Activated CD4-positive, alpha-beta T cell treated with anti-CD3 and anti-CD28 coated beads, Interleukin-2, amount 50 U/mL, for 4 hours (primary cell): Measurements from ENCODE around the gene SF3A1.

Experiments used
- DNase-seq, 2 experiments: peaks; one replicate each; pipeline ENCODE4 v3.0.0-alpha.2; 2020

The SF3A1 gene

GRCh38 chr22:30385942-30386341 is 29.2 kb upstream of the SF3A1 start:
- DNase-seq = no peak

GRCh38 chr22:30383061-30383460 is 26.4 kb upstream of the SF3A1 start:
- DNase-seq = no peak

GRCh38 chr22:30382340-30382739 is 25.6 kb upstream of the SF3A1 start:
- DNase-seq = no peak

- no peak for DNase-seq
Measured at GRCh38 chr22:30381264-30381663, 24.6 kb upstream of the SF3A1 start.

- DNase-seq = no peak
Measured at GRCh38 chr22:30380011-30380410, 23.3 kb upstream of the SF3A1 start.

GRCh38 chr22:30375312-30375849 is 18.7 kb upstream of the SF3A1 start:
- no peak for DNase-seq

GRCh38 chr22:30373331-30374325 is 16.9 kb upstream of the SF3A1 start:
- DNase-seq = no peak

- DNase-seq = no peak
Measured at GRCh38 chr22:30372915-30373314, 16.2 kb upstream of the SF3A1 start.

GRCh38 chr22:30371981-30372380 is 15.3 kb upstream of the SF3A1 start:
- no peak for DNase-seq

GRCh38 chr22:30371321-30371720 is 14.6 kb upstream of the SF3A1 start:
- no peak for DNase-seq

GRCh38 chr22:30370641-30371230 is 14.0 kb upstream of the SF3A1 start:
- DNase-seq = no peak

GRCh38 chr22:30368420-30368819 is 11.7 kb upstream of the SF3A1 start:
- DNase-seq = no peak

GRCh38 chr22:30365891-30366290 is 9.2 kb upstream of the SF3A1 start:
- DNase-seq = no peak

- no peak for DNase-seq
Measured at GRCh38 chr22:30362651-30363281, 6.1 kb upstream of the SF3A1 start.

- DNase-seq = no peak
Measured at GRCh38 chr22:30361916-30362650, 5.4 kb upstream of the SF3A1 start.

GRCh38 chr22:30358541-30358940 is 1.8 kb upstream of the SF3A1 start:
- no peak for DNase-seq

GRCh38 chr22:30357650-30358215 is 1.0 kb upstream of the SF3A1 start:
- no peak for DNase-seq

- no peak for DNase-seq
Measured at GRCh38 chr22:30357236-30357570, 509 bp upstream of the SF3A1 start.

GRCh38 chr22:30354644-30355043 is 2.0 kb downstream of the SF3A1 start:
- DNase-seq = no peak

GRCh38 chr22:30351226-30351625 is 5.5 kb downstream of the SF3A1 start:
- no peak for DNase-seq

GRCh38 chr22:30348809-30349208 is 7.9 kb downstream of the SF3A1 start:
- no peak for DNase-seq

- DNase-seq = no peak
Measured at GRCh38 chr22:30348404-30348803, 8.3 kb downstream of the SF3A1 start.
